AG08395 (cell line): ENCODE data around the gene MAFF.

ENCODE experiments used
- DNase-seq: peaks from one replicate; pipeline ENCODE4 v3.0.0; 2012; ENCODE audit warnings: mixed read lengths, low spot score

The MAFF gene

DNA sequence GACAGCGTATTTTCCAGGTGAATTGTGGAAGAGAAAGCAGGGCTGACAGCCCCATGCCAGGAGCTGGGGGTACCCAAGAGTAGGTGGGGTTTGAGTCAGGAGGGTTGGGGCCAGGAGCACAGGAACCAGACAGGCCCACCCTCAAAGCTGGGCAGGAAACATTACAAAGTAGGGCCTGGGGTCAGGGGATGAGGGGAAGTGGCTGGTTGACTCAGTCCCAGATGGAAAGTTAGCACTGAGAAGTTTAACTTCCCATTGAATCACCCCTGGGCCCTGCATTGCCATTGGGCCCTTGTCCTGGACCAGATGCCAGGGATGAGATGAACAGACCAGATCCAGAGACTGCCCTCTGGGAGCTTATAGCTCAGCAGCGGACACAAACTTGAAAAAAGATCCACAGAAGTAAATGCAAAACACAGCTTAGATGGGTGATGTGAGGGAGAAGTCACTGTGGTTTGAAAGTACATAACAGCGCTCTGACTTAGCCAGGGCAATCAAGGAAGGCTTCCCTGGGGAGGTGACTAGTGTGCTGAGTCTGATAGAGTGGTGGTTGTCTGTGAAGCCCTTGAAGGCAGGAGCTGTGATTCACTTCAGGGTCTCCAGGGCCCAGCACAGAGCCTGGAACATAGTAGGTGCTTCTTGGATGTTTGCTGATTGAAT, 2.2 kb downstream of the MAFF start:
- DNase-seq = peak; percentile 33

DNA sequence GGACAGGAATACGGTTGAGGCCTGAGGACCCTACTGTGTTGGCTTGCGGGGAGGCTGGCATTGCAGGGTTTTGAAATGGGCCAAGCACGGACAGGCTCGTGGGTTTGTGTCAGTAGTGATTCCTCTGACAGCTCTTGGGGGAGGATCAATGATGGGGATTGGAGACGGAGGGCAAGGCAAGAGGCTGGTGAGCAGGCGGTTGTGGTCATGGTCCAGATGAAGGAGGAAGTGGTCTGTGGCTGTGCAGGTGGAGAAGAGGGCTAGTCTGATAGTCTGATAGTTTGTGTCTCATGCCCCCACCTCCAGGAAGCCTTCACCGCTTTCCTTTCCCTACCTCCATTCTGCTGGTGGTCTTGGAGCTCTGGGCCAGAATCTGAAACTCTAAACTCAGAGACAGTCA, 3.0 kb downstream of the MAFF start:
- DNase-seq = no peak

DNA sequence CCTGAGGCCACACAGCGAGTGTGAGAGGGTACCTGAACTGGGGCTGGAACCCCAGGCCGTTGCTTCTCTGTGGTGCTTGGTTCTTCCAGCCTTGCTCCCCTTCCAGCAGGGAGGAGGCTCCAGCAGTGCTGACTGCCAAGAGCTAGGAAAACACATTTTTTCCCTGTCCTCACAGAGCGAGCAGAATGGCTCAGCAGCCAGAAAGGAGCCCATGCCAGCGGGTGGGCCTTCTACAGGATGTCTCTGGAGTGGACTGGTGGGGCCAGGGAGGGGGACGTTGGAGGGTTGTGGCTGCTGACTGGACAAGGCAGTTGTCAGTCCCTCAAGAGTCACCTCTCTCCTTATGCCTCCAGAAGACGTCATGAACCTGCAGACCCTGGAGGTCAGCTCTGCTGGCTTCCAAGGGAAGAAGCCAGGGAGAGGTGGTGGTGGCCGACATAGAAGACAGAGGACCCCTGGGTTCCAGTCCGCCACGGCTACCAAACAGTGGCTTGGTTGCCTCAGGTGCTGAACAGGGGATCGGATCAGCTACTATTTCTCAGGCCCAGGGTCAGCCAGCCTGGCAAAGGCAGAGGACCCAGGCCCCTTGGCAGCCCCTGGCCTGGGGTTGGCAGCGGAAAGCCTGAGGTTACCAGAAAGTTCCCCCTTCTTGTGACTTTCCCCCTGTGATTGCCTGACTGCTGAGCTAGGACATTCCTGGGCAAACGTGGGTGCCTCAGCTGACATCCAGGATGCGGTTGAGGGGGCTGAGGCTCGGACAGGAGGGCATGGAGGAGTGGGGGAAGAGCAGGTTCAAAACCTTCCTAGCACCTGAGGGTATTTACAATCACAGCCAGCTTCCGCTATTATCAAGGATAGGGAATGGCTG, 3.7 kb downstream of the MAFF start:
- peak; percentile 89 for DNase-seq

DNA sequence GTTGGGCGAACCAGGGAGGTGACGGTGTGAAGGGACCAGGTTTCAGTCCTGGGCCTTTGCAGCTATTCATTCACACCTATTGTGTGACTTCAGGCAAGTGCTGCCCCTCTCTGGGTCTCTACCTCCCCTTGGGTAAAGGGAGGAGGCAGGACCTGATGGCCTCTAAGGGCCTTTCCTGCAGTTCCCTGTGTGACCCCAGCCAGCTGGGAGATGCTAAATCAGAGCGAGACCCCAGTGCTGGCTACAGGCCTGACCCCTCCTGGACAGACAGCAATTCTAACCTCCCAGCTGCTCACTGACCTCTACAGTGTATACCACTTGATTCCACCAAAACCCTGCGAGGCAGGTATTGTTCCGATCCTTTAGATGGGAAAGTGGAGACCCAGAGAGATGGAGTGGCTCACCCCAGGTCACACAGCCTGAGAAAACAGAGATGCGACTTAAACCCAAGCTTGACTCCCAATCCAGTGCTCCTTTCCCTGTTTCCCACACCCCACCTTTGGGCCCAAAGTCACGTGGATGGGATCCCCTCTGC, 6.2 kb downstream of the MAFF start:
- DNase-seq = no peak

DNA sequence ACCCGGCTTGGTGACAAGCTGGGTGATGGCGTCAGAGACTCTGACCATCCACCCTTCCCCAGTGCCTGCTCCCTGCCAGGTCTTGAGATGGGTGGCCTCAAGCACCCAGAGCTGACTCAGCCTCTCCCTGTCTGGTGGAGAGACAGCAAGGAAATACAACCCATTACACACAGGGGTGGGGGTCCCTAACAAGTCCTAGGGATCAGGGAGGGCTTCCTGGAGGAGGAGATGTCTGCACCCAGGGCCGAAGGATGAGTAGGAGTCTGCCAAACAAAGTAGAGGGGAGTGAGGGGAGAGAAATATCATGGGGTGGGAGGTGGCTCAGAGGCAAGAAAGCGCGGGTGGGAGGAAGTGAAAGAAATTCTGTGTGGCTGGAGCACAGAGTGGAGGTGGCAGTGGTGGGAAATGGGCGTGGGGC, 6.8 kb downstream of the MAFF start:
- no peak for DNase-seq

DNA sequence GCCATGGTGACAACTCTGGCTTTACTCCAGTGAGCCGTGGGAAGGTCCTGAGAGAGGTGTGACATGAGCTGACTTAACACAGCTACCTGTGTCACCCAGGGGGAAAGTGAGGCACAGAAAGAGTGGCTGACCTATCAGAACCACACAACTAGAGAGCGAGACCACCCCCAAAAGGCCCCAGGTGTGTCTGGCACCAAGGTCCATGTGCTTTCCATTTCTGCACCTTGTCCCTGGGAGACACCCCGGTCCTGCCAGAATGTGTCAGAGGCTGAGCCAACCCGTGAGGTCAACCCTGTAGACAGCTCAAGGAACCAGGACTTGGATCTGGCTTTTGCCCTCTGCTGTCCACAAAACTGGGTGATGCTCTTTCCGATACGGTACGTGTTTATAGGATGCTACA, 9.8 kb downstream of the MAFF start:
- no peak for DNase-seq

DNA sequence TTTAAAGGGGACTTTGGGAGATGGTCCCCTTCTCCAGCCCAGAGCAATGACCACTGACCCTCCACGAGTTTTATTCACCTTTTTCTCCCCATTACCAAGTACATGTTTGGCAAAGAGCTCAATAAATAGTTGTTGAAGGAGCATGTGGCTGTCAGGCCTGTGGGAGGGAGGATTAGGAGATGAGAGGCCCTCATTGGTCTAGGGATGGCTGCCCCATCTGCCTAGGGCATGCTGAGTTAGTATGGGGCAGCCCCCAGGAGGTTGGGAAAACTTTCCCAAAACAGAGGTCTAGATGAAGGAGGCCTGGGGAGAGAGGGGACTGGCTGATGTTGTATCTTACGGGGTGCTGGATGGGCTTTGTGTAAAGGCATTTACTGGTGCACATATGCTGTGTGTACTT, 10.6 kb downstream of the MAFF start:
- DNase-seq = no peak

DNA sequence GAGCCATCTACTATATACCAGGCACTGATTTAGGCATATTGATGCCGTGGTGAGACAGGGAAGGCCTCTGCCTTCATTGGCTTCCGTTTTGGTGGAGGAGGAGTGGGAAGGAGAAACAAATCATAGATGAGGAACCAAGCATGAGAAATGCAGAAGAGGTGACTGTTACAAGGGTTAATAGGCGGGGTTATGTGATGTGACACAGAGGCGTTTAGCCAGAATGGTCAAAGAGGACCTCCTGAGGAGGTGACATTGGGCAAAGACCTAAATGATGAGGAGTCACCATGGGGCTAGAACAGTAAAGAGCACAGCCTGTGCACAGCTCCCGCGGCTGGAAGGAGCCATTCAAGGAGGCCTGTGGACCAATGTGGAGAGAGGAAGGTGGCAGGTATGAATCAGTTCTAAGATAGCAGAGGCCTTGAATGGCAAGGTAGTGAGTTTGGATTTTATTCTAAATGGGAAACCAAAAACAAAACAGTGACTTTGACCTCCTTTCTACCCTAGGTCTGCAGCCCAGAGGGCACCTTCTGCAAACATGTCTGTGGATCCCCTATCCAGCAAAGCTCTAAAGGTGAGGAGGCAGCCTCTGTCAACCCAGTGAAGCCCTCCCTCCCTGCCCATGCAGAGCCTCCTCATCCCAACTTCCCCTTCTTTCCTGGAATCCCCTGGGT, 11.7 kb downstream of the MAFF start:
- no peak for DNase-seq

DNA sequence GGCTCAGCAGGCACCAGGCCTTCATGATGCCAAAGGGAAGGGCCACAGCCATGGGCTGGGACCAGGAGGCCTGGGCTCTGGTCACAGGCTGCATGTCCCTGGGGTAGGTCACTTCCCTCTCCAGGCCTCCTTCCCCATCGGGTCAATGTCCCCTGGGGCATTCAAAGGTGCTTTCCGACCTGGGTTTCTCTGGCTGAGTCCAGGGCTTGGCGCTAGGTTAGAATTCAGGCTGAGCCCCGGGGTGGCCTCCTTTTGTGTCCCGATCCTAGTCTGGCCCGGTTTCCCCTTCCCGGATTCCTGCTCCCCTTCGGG, 12.2 kb downstream of the MAFF start:
- no peak for DNase-seq

DNA sequence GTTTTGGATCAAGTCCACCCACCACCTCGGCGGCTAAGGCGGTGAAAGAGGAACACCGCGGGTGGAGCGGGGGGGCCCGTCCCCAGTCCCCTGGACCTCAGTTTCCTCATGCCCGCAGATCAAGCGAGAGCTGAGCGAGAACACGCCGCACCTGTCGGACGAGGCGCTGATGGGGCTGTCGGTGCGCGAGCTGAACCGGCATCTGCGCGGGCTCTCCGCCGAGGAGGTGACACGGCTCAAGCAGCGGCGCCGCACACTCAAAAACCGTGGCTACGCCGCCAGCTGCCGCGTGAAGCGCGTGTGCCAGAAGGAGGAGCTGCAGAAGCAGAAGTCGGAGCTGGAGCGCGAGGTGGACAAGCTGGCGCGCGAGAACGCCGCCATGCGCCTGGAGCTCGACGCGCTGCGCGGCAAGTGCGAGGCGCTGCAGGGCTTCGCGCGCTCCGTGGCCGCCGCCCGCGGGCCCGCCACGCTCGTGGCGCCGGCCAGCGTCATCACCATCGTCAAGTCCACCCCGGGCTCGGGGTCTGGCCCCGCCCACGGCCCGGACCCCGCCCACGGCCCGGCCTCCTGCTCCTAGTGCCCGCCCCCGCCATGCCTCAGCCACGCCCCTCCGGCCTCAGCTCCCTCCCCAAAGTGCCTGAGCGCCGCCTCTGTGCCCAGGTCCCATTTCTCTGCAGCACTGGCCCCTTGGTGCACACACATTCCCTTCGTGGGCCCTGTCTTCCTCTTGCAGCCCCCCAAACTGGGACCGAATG, 12.7 kb downstream of the MAFF start:
- DNase-seq = peak; percentile 65

DNA sequence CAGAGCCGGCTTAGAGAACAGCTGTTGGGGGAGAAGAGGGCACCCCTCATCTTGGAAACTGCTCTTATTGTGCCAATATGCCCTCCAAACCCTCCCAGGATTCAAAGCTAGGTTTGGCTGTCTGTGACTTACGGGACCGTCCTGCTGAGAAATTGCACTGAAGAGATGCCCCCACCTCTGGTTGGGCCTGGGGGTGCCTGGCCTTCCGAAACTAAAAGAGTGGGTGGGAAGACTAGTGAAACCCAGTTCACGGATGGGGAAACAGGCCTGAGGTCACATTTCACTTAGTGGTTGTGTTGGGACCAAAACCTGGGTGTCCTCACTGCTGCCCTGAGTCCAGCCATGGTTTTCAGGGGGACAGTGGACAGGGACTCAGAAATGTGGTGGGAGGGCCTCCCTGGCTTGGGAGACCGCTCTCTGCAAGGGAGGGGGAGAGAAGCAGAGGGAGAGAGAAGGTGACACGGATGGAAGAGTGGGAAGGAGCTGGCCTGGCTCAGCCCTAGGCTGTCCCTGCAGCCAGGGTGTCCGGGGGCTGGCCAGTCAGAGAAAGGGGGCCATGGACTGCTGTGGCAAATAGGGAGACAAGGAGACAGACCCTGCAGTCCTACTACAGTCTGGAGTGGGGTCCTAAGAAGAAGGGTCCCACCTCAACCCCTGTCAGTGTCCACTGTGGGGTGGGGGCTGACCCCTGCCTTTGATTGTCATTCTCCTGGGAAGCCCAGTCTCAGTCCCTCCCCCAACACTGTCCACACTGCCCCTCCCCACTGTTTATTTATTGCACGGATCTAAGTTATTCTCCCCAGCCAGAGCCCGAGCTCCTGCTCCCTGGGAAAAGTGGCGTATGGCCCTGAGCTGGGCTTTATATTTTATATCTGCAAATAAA, 13.6 kb downstream of the MAFF start:
- no peak for DNase-seq

DNA sequence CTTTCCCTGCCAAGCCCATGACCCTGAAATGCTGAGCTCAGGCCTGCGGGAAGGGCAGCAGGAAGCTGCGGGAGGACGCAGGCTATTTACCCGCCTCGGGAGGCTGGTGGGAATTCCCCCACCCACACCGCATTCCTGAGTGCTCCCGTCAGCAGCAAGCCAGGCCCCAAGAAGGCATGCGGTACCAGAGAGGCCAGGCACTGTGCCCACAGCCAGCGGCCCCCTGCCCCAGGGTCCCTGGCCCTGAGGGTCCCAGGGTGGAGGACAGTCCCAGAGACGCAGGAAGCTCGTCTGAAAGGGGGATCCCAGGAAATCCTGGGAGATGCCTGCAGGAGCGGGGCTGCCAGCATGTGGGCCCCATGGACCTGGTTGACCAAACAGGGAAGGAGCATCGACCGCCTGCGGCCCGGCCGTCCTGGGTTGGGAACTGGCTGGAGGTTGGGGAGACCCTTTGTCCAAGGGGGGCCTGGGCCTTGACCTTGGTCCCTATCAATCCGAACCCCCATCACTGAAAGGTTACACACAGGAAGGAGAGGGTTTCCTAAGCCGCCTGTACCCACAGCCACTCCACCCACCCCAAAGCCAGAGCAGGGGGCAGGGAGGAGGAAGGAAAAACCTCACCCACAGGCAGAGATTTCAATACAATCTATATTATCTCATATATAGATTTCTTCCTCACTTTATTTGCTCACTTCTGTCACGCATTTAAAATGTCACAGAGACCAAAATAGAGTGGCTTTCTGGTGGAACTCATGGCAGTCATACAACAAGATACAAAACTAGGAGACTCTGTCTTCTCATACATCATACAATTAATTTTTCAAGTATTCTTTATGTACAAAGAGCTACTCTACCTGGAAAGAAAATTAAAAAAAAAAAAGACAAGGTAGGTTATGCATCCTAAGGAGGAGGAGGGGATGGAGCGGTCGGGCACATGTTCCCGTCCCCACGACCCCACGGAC, 17.1 kb downstream of the MAFF start:
- peak; percentile 89 for DNase-seq

DNA sequence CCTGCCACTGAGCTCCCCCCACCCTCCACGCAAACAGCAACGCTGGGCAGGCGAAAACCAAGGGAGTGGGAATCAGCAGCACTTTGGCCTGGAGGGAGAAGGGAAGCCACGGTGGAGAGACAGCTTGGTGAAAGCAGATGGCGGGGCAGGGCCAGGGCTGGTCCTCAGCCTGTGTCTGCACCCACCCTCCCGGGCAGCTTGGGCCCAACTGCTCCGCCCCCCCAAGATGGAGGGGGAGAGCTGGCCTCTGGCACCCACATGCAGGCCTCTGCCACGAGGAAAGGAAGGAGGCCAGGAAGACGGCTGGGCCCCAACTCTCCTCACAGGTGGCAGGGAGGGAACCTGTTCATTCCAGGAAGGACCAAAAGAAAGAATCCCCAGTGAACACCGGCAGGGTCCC, 17.8 kb downstream of the MAFF start:
- no peak for DNase-seq

DNA sequence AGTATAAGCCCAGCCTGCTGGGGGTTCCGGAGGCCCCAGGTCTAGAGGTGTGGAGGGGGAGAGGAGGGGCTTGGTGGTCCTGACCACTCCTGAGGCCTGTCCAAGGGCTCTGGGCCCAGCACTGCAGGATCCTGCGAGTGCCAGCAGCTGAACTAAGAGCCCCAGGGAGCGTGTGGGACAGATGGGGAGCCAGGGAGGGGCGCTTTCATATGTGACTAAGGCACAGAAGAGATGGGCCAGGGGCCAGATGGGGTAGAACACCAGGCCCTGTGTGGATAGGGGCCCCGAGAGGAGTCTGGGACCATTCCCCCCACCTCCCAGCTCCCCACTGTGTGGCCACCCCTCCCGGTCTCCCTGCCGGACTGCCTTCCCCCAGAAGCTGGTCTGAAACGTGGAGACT, 18.4 kb downstream of the MAFF start:
- no peak for DNase-seq

DNA sequence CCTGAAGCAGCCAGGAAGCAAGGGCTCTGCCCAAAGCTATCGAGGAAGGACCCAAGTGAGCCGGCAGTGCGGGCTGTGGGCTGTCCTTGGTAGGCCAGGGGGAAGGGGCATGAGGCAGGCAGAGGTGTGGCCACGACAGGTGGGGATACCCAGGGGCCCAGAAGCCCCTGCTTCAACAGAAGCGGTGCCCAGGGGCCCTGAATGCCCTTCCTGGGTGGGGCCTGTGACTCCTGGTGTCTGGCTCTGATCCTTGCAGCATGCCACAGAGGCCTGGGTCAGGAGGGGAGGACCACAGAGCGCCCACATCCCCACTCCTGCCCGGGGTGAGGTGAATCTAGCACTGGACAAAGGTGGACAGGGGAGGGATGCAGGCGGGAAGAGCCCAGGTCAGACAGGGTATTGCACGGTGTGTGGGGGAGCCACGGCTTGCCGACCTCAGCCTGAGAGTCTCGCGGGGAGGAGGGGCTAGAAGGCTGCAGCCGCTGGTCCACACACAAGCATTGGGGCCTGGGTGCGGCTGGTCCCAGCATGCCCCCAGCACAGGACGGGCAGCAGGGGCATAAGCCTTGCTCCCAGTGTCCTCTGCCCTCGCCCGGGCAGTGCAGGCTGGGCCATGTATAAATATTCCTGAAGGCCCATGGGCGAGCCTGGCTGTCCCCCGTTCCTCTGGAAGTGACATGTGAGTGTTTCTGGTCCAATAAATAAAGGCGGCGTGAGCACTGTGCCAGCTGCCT, 19.0 kb downstream of the MAFF start:
- no peak for DNase-seq

DNA sequence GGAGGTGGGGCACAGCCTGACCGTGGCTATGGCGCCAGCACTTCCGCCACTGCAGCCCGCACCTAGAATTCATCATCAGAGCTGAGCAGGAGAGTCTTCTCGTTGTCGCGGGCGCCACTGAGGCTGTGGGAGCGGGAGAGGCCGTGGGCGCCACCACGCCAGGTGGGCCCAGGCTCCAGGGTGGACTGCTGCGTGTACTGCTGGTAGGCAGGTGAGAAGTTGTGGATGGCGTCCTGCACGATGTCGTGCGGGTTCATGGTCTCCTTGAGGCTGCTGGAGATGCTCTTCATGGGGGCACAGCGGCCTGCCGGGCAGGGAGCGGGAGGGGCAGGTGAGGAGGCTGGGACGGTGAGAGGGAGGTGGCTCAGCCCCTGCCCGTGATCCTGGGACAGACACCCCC, 19.6 kb downstream of the MAFF start:
- DNase-seq = no peak

DNA sequence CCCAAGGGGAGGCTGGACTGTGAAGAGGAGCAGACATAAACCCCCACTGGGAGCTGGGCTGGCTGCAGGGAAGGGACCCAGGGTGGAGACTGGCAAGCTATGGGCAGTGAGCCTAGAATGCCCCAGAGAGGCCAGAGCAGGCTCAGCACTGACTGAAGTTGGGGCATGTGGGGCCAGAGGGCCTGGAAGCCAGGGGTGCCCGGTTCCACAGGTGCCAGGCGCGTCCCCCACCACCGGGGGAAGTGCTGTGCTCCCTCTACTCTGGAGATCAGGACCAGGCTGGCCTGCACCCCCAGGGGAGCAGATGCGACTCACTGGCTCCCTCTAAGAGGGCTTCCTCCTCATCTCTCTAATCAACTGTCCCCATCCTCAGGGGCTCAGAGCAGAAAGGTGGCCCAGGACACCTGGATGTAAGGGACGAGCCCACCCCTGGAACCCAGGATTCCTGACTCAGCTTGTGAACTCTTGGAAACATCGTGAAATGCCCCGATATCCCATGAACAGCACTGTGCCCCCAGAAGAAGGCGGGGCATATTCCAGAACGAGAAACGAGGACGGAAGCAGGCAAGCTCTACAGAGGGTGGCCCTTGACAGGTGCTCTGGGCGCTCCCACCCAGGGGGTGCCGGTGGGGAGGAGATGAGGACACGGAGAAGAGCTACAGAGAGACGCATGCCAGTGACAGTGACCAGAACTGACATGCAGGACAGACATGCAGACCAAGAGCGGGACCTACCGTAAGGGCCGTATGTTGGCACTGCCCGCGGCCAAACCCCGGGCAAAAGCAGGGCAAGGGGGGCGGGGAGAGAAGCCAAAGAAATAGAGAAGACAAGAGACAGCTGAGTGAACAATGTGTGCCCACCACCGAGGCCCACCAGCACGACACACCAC, 20.4 kb downstream of the MAFF start:
- DNase-seq = no peak

DNA sequence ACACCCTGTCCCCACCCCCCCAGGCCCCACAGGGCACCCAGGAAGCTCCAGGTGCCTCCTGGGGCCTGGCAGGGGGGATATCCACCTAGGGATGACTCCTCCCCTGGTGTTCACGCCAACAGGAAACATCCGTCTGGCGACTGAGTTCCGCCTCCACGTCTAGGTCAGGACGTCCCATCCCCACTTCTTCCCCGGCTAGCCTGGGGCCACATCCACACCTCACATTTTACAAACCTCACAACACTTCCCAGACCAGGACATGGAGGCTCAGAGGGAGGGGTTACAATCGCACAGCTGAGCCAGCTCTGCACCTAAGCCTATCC, 21.0 kb downstream of the MAFF start:
- DNase-seq = no peak
